Measurements from ENCODE around the gene RAB30.

- no peak for TF ChIP-seq POLR2A (IDR thresholded peaks at IDR 0.05)
- no peak for TF ChIP-seq CTCF (IDR thresholded peaks at IDR 0.05)
Observed at GRCh38 chr11:83120327-83120726, 48.6 kb upstream of the RAB30 start.
